Stimulated activated CD4-positive, alpha-beta T cell treated with anti-CD3 and anti-CD28 coated beads, Interleukin-1b, Interleukin-23, amount 100 ng/mL, for 48 hours (primary cell): ENCODE measurements around the gene EXOC6B.
"Not testable (repeated sequence)": the region's sequence is repeated elsewhere in the genome, so short reads cannot be mapped to it uniquely, and the experiment has no call there.

Experiments used
- DNase-seq: peaks from one replicate; pipeline ENCODE4 v3.0.0-alpha.2; 2020

The EXOC6B gene

DNA sequence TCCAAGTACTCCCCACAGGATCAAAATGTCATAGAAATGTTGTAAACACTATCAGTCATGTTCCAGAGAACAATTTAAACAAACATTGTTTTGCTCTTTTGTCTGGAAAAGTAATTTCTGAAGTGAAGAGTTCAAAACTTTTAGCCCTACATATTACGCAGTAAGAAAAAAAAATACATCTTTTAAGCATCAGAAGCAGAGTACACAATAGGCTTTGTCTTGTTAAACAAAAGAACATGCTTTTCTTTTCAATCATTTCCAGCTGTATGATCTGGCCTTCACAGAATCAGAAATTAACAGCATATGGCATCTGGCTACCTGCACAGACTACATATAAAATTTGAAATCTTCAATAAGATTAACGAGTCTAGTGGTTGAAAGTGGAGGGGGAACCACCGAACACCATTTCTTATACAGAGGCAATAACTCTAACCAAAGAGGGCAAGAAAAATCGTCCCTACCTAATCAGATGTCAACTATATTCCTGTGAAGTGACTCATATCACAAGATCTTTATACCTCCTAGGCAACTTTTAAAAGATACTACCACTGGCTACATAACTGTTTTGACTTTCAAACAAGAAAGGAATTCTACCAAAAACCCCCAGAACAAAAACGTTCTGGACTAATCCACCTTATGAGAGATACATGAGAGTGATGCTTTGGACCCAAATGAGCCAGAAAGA, 149.3 kb downstream of the EXOC6B start:
- no peak for DNase-seq

GRCh38 chr2:72674982-72675915, 150.6 kb downstream of the EXOC6B start:
- no peak for DNase-seq

DNA sequence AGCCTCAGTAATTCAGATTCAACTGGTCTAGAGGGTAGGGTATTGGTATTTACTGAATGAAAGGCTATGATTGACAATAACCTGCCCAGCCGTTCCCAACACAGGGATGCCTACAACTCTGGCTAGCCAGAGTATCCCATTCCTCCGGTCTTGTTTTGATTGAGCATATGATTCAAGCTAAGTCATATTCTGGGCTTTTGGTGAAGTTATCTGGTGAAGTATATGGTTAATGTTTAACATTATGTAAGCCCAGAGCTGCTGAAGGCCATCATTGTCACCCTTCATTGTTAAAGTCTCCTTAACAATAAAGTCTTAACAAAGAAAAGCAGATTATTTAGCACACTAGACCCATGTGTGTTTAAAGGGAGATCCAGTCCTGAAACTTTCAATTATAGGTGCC, 152.6 kb downstream of the EXOC6B start:
- no peak for DNase-seq

DNA sequence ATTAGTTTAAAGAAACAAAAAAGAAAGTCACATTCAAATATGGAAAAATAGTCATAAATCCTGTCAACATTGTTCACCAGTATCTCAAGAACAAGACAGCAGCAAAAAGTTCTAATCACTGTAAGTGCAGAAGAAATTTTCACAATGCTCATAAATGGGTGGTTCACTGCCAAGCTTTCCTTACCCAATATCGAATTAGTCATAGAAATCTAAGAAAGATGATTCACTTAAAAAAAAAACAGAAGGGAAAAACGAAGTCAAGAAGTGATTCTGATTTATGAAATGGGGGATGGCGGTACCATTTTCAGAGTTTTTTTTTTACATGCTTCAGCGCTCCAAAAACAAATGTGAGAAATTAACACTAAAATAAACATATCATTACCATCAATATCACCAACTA, 156.7 kb downstream of the EXOC6B start:
- DNase-seq = no peak

- DNase-seq = no peak
These were observed 157.2 kb downstream of the EXOC6B start for GRCh38 chr2:72668647-72669046.

- no peak for DNase-seq
These were observed 160.4 kb downstream of the EXOC6B start for GRCh38 chr2:72665448-72665847.

DNA sequence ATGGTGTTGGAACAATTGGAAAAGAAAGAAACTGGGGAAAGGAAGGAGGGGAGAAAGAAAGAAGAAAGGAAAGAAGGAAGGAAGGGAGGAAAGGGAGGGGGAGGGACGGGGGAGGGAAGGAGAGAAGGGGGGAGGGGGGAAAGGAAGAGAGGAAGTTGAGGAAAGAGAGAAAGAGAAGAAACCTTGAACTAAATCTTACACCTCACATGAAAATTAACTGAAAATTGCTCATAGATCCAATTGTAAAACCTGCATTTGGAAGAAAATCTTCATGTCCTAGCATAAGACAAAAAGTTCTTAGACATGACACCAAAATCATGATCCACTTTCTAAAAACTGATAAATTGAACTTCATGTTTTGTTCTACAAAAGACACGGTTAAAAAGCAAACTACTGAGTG, 163.8 kb downstream of the EXOC6B start:
- no peak for DNase-seq

DNA sequence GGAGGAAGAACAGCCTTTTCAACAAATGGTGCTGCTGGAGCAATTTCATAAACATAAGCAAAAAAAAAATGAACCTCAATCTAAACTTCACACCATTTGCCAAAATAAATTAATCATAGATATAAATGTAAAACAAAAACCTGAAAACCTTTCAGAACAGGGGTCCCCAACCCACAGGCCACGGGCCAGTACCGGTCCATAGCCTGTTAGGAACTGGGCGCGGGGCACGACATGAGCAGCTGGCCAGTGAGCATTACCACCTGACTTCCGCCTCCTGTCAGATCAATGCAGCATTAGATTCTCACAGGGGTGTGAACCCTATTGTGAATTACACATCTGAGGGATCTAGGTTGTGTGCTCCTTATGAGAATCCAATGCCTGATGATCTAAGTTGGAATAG, 176.0 kb downstream of the EXOC6B start:
- no peak for DNase-seq

DNA sequence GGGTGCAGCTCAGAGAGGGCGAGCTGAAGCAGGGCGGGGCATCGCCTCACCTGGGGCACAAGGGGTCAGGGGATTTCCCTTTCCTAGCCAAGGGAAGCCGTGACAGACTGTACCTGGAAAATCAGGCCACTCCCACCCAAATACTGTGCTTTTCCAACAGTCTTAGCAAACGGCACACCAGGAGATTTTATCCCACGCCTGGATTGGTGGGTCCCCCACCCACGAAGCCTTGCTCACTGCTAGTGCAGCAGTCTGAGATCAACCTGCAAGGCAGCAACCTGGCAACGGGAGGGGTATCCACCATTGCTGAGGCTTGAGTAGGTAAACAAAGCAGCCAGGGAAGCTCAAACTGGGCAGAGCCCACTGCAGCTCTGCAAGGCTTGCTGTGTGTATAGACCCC, 184.6 kb downstream of the EXOC6B start:
- not testable (repeated sequence) for DNase-seq

- no peak for DNase-seq
These were observed 187.1 kb downstream of the EXOC6B start for GRCh38 chr2:72638600-72639211.

- DNase-seq = no peak
These were observed 189.6 kb downstream of the EXOC6B start for GRCh38 chr2:72636210-72636609.

GRCh38 chr2:72630767-72631166, 195.1 kb downstream of the EXOC6B start:
- no peak for DNase-seq

DNA sequence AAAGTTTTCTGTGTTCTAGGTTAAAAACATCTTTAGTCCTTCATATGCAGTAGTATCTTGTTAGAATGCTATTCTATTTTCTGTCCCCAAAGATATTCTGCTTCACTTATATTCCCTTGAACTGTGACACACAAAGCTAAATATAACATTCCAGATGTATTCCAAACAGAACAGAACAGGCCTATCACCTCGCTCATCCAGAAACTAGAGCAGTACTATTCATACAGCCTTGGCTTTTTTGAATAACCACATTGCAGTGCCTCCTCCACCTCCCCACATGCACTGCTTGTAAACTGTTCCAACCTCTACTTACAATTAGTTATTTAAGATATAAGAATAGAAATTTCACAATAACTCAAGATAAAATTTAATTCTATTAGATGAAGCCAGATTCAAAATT, 196.8 kb downstream of the EXOC6B start:
- no peak for DNase-seq

DNA sequence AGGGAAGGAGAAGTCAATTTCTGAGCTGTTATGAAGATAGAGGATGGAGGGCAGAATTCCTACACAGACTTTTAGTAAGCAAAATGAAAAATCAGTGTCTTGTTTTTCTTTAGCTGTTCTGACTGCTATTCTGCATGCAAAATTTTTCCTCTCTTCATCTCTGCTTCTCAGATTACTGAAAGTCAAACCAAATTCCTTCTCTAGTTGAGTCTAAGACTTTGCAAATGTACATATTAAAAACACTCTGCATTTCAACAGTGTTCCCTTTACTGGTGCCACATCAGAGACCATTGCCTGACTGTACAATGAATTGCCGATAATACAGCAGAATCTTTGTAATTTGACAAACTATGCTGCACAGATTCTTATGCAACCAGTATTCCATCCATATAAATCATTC, 198.8 kb downstream of the EXOC6B start:
- no peak for DNase-seq

DNA sequence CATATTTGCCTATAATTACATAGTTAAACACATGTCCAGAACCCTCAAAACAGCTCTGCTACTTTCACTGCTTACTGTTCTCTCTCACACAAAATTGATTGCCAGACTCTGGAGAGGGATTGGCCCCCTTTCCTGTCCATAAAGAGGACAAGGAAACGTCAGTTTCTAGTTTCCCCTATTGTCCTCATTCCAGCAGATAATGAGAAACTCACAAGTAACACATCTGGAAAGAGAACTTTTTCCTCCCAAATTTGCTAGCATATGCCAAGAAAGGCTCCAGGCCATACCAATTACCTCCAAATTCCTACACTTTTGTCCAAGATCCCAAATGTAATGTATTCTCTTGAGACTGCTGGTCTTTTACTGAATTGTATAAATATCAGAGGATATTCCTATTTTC, 200.5 kb downstream of the EXOC6B start:
- no peak for DNase-seq

GRCh38 chr2:72623481-72623880, 202.4 kb downstream of the EXOC6B start:
- no peak for DNase-seq

DNA sequence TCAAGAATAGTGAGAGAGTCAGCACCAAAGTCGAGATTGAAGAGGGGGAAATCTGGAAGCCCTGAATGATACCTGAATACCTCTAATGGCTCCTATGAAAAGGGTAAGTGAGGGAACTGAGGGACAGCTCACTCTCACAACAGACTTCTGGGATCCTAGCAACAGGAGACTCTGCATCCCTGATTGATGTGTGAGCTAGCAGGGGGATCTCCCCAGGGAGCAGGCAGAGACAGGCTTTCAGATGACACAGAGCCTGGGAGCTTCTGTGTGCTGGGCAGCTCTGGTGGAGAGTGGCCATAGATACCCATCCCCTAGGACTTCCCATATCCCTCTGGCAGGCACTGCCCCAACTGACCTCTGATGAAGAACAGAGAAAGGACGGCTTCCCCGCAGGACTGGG, 206.2 kb downstream of the EXOC6B start:
- no peak for DNase-seq

DNA sequence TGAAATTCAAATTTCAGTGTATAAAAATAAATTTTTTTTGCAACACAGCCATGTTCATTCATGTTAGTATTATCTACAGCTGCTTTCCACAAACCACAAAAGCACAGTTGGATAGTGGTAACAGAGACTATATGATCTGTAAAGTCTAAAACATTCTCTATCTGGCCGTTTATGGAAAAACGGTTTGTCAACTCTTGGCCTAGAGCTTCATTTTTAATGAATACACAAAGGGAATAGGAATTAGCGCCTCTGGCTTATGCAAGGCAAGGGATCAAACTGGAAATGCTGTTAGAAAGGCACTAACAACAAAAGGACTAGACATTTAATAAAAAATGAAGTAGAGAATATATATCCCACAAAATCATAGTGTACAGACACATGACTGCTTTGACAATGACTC, 211.9 kb downstream of the EXOC6B start:
- no peak for DNase-seq

DNA sequence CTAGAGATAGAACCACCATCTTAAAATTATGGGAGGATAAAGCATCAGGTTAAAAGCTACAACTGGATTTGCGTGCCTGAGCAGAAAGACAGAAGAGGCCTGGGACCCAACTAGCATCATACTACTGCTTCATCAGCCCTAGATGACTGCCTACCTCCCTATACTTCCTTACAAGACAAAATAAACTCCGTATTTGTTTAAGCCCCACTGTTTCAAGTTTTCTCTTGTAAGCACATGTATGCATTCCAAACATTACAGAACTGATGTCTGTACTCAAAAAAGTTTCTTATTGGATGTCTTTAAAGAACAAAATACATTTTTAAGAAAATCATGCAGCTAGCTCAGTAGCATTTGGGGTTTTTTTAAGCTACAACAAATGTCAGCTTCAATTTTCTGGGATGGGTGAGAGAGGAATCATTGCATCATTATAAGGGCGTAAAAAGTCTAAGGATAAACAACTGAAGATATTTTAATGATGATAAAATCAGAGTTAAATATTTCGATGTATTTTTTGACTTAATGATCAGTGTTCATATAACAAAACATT, 213.1 kb downstream of the EXOC6B start:
- DNase-seq = no peak

- DNase-seq = no peak
These were observed 218.6 kb downstream of the EXOC6B start for GRCh38 chr2:72607189-72607588.

- DNase-seq = no peak
These were observed 219.9 kb downstream of the EXOC6B start for GRCh38 chr2:72605836-72606442.

DNA sequence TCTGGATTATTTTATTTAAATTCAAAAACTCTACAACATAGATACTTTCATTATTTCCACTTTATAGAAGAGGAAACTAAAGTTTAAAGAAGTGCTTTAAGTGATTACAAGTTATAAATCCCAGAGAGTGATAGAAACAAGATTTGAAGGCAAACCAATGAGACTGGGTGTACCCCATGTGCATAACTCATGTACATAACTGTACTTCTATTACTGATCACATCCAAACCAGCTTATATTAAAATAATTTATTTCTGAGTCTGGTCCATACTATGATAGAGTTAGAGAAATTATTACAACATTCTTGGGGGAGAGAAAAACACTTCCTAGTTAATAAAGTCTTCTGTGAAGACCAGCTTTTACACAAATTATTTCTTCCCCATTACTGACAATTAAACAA, 221.4 kb downstream of the EXOC6B start:
- DNase-seq = no peak

DNA sequence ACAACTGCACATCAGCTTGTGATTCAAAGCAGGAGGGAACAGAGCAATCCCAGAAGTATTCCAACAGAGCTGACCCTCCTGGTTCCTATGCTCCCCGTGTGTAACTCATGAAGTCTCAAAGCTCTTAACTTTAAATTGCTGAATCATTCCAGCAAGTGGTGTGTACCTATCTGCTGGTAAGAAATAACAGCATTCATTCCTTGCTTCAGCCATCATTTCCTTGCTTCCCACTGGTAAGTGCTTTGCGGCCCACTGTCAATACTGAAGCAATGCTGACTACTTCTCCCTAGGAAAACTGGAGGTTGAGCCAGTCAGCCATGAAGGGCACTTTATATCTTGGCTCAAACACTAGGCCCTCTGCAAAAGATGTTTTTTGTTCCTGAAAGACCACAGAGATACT, 222.4 kb downstream of the EXOC6B start:
- DNase-seq = no peak
